ENCODE data around the gene KCNIP4. TPM values are rescaled to one million over a fixed set of nuclear protein-coding genes. Genes with fewer than 3 reads are reported as not detected.

Gene KCNIP4
- total RNA-seq, 1 donor from 2014 or later: 16.7 TPM

GRCh38 chr4:21136051-21136630 lies 812.4 kb downstream of the KCNIP4 start:
- FAIRE-seq: no peak

GRCh38 chr4:21134994-21135393 lies 813.6 kb downstream of the KCNIP4 start:
- no peak for FAIRE-seq
- DNase-seq (ENCODE audit: low spot score in 2 of 2): no peak

More at GRCh38 chr4:21136051-21136630, 812.4 kb downstream of the KCNIP4 start:
- DNase-seq (ENCODE audit: low spot score in 2 of 2): no peak

GRCh38 chr4:21130606-21131005 lies 818.0 kb downstream of the KCNIP4 start:
- no peak for DNase-seq (ENCODE audit: low spot score in 2 of 2)
- FAIRE-seq: no peak

GRCh38 chr4:21126014-21126512 lies 822.5 kb downstream of the KCNIP4 start:
- FAIRE-seq: no peak
- no peak for DNase-seq (ENCODE audit: low spot score in 2 of 2)

- FAIRE-seq (no peak), DNase-seq (ENCODE audit: low spot score in 2 of 2) (no peak)
Measured at GRCh38 chr4:21118301-21118700, 830.3 kb downstream of the KCNIP4 start.

- DNase-seq (ENCODE audit: low spot score in 2 of 2) (no peak), FAIRE-seq (no peak)
Measured at GRCh38 chr4:21117541-21118180, 830.9 kb downstream of the KCNIP4 start.

- FAIRE-seq (no peak), DNase-seq (ENCODE audit: low spot score in 2 of 2) (no peak)
Measured at GRCh38 chr4:21113496-21114223, 834.9 kb downstream of the KCNIP4 start.

- no peak for FAIRE-seq
- DNase-seq (ENCODE audit: low spot score in 2 of 2): no peak
Measured at GRCh38 chr4:21102667-21103066, 845.9 kb downstream of the KCNIP4 start.

GRCh38 chr4:21097865-21098264 lies 850.7 kb downstream of the KCNIP4 start:
- FAIRE-seq (no peak), DNase-seq (ENCODE audit: low spot score in 2 of 2) (no peak)

- no peak for FAIRE-seq
- no peak for DNase-seq (ENCODE audit: low spot score in 2 of 2)
Measured at GRCh38 chr4:21097026-21097425, 851.5 kb downstream of the KCNIP4 start.

- FAIRE-seq: no peak
- no peak for DNase-seq (ENCODE audit: low spot score in 2 of 2)
Measured at GRCh38 chr4:21092531-21092930, 856.0 kb downstream of the KCNIP4 start.

GRCh38 chr4:21090094-21090666 lies 858.4 kb downstream of the KCNIP4 start:
- FAIRE-seq (no peak), DNase-seq (ENCODE audit: low spot score in 2 of 2) (no peak)

- DNase-seq (ENCODE audit: low spot score in 2 of 2) (no peak), FAIRE-seq (no peak)
Measured at GRCh38 chr4:21083413-21083812, 865.2 kb downstream of the KCNIP4 start.

GRCh38 chr4:21077967-21078366 lies 870.6 kb downstream of the KCNIP4 start:
- no peak for FAIRE-seq
- no peak for DNase-seq (ENCODE audit: low spot score in 2 of 2)

GRCh38 chr4:21067351-21067750 lies 881.2 kb downstream of the KCNIP4 start:
- DNase-seq (ENCODE audit: low spot score in 2 of 2) (no peak), FAIRE-seq (no peak)

- DNase-seq (ENCODE audit: low spot score in 2 of 2) (no peak), FAIRE-seq (no peak)
Measured at GRCh38 chr4:21061902-21062301, 886.7 kb downstream of the KCNIP4 start.

GRCh38 chr4:21046141-21046540 lies 902.4 kb downstream of the KCNIP4 start:
- no peak for FAIRE-seq
- no peak for DNase-seq (ENCODE audit: low spot score in 2 of 2)

GRCh38 chr4:21045119-21045518 lies 903.5 kb downstream of the KCNIP4 start:
- FAIRE-seq (no peak), DNase-seq (ENCODE audit: low spot score in 2 of 2) (no peak)

- FAIRE-seq (no peak), DNase-seq (ENCODE audit: low spot score in 2 of 2) (no peak)
Measured at GRCh38 chr4:21041708-21042107, 906.9 kb downstream of the KCNIP4 start.

GRCh38 chr4:21034728-21035127 lies 913.8 kb downstream of the KCNIP4 start:
- DNase-seq (ENCODE audit: low spot score in 2 of 2) (no peak), FAIRE-seq (no peak)

- FAIRE-seq: no peak
- DNase-seq (ENCODE audit: low spot score in 2 of 2): no peak
Measured at GRCh38 chr4:21032089-21032645, 916.4 kb downstream of the KCNIP4 start.

All from frontal cortex (tissue), 4 donors.